Measurements from ENCODE around the gene SEPSECS. TPM values are rescaled to one million over a fixed set of nuclear protein-coding genes. Genes with fewer than 3 reads are reported as not detected.

Gene SEPSECS
- total and polyA plus RNA-seq, 2 of the 8 experiments (the other 6 are each of a cell fraction or from before 2014, with no cell fraction given) = 1.9 to 4.1 TPM

DNA sequence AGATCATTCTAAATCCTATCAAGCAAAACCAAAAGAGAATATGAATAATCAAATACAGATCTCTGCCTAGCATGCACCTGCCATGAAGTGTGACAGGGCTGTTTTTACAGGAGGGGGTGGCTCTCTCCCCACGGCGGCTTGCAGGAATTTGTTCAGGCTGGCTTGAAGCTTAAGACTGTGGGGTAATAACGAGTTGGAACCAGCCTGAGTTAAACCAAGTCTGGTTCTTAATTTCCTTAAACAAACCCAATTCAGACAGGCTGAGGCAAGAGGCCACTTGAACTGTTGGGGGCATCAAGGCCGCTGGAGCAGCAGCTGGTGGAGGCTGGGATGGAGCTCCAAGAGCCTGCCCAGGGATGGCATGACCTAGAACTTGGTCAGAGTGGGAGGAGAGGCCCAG, 84.4 kb downstream of the SEPSECS start:
- no peaks in the 10 kb centered on the region for H3K79me1 ChIP-seq (ENCODE audit: low read depth, low read length)

More for the DNA sequence above, 84.4 kb downstream of the SEPSECS start:
- no peak overlapping the region for H2BK12ac ChIP-seq (ENCODE audit: low read depth, low read length)
- H3K36me3 ChIP-seq (ENCODE audit: control insufficient read depth in 2 of 4, insufficient read depth in 4 of 4, low read length in 3 of 4) = no peaks in the 10 kb centered on the region
- H2BK20ac ChIP-seq (ENCODE audit: low read length) = no peak overlapping the region
- ChIA-PET CTCF (ENCODE audit: partially characterized antibody) (interaction anchor here (1.2 to 1.6 kb wide), 3 partner anchors 30 to 388 kb away, joined by 3 read pairs; no protein-coding TSS in a partner anchor), POLR2A (ENCODE audit: partially characterized antibody) (interaction anchor here (0.9 kb wide), 1 partner anchor 8 kb away, joined by 3 read pairs; no protein-coding TSS in a partner anchor)
- no peak overlapping the region for H2AK5ac ChIP-seq (ENCODE audit: low read depth, low read length)
- H2BK120ac ChIP-seq (replicated peaks; ENCODE audit: low read depth, low read length) = no peak overlapping the region
- no peak overlapping the region for H3K27ac ChIP-seq (ENCODE audit: low read depth, low read length)
- no peak overlapping the region for H4K8ac ChIP-seq (ENCODE audit: extremely low read depth, insufficient read depth, low read length)
- no peak overlapping the region for H3K4me3 ChIP-seq (ENCODE audit: extremely low read depth in 1 of 4, insufficient read depth in 2 of 4, low read depth in 3 of 4, low read length in 4 of 4)
- no peak overlapping the region for H3K14ac ChIP-seq (ENCODE audit: insufficient read length)
- no peaks in the 10 kb centered on the region for H3K79me2 ChIP-seq (ENCODE audit: control insufficient read depth in 1 of 2, insufficient read depth in 2 of 2, low read length in 2 of 2)
- no peak overlapping the region for H3K18ac ChIP-seq (ENCODE audit: extremely low read depth, low read length)
- FAIRE-seq (no peak), DNase-seq (ENCODE audit: low read depth in 1 of 2, low spot score in 2 of 2) (no peak)
- H3K23ac ChIP-seq (ENCODE audit: insufficient read length) = no peak overlapping the region
- H2BK5ac ChIP-seq (ENCODE audit: low read depth, low read length) = no peak overlapping the region
- no peaks in the 10 kb centered on the region for H3K27me3 ChIP-seq (replicated peaks in 1 of 4; ENCODE audit: control insufficient read depth in 3 of 4, extremely low read depth in 1 of 4, insufficient read depth in 3 of 4, low read length in 3 of 4)
- H3K56ac ChIP-seq (replicated peaks; ENCODE audit: insufficient read length, low read depth, low read length) = no peak overlapping the region
- no peak overlapping the region for H2AFZ ChIP-seq (ENCODE audit: low read length)
- no peaks in the 10 kb centered on the region for H4K20me1 ChIP-seq (replicated peaks in 1 of 2; ENCODE audit: control insufficient read depth in 1 of 2, insufficient read depth in 2 of 2, low read length in 2 of 2)
- no peak overlapping the region for H3K4me2 ChIP-seq (ENCODE audit: insufficient read depth in 1 of 2, low read depth in 2 of 2, low read length in 2 of 2)
- H3K23me2 ChIP-seq (ENCODE audit: low read depth, low read length) = no peaks in the 10 kb centered on the region
- H3K4ac ChIP-seq (replicated peaks; ENCODE audit: insufficient read length, low read depth, low read length) = no peak overlapping the region
- WGBS, 2 experiments (ENCODE audit: extremely low coverage in 1 of 2, insufficient coverage in 1 of 2, insufficient read length in 1 of 2, insufficient replicate concordance in 2 of 2, low coverage in 1 of 2, low lambda C conversion rate in 2 of 2, missing lambda C conversion rate in 1 of 2) = 90% methylated on average over 4 of the region's 4 CpGs; no CpG with 5 or more reads in 1 of the 2 experiments
- no peak overlapping the region for H4K5ac ChIP-seq (ENCODE audit: insufficient read length, low read depth, low read length)
- H3K4me1 ChIP-seq (replicated peaks in 1 of 4; ENCODE audit: control insufficient read depth in 3 of 4, insufficient read depth in 4 of 4, low read length in 3 of 4) = peaks cover 0 to 3% (median 0%) of the 10 kb centered on the region in 4 experiments; a peak in 2 of 7 replicates
- no peak for TF ChIP-seq SAP30 (IDR thresholded peaks at IDR 0.05; ENCODE audit: insufficient read depth, insufficient replicate concordance, low read length)
- TF ChIP-seq SIN3A (conservative IDR thresholded peaks at IDR 0.05 in 1 of 2, IDR thresholded peaks at IDR 0.05 in 1 of 2; ENCODE audit: low read depth in 1 of 2, low read length in 2 of 2) = no peak
- no peak for TF ChIP-seq TBP (IDR thresholded peaks at IDR 0.05; ENCODE audit: low read depth, low read length)
- no peak for TF ChIP-seq MAFK (IDR thresholded peaks at IDR 0.05; ENCODE audit: low read depth, low read length)
- TF ChIP-seq, protein P1, sequence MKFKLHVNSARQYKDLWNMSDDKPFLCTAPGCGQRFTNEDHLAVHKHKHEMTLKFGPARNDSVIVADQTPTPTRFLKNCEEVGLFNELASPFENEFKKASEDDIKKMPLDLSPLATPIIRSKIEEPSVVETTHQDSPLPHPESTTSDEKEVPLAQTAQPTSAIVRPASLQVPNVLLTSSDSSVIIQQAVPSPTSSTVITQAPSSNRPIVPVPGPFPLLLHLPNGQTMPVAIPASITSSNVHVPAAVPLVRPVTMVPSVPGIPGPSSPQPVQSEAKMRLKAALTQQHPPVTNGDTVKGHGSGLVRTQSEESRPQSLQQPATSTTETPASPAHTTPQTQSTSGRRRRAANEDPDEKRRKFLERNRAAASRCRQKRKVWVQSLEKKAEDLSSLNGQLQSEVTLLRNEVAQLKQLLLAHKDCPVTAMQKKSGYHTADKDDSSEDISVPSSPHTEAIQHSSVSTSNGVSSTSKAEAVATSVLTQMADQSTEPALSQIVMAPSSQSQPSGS (IDR thresholded peaks at IDR 0.05; ENCODE audit: low read length) = no peak
- TF ChIP-seq, protein P2, sequence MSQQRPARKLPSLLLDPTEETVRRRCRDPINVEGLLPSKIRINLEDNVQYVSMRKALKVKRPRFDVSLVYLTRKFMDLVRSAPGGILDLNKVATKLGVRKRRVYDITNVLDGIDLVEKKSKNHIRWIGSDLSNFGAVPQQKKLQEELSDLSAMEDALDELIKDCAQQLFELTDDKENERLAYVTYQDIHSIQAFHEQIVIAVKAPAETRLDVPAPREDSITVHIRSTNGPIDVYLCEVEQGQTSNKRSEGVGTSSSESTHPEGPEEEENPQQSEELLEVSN (IDR thresholded peaks at IDR 0.05) = no peak
- TF ChIP-seq BACH1 (IDR thresholded peaks at IDR 0.05; ENCODE audit: low read length) = no peak
- TF ChIP-seq EP300 (IDR thresholded peaks at IDR 0.05; ENCODE audit: borderline replicate concordance in 1 of 2, low read depth in 2 of 2, low read length in 2 of 2) = no peak
- no peak overlapping the region for H3K9ac ChIP-seq (replicated peaks in 1 of 4; ENCODE audit: extremely low read depth in 1 of 4, low read depth in 3 of 4, low read length in 3 of 4)
- no peak overlapping the region for H4K91ac ChIP-seq (replicated peaks; ENCODE audit: insufficient read length, low read length)
- H3K9me3 ChIP-seq (ENCODE audit: insufficient read depth in 2 of 2, low read depth in 1 of 2, low read length in 1 of 2) = no peaks in the 10 kb centered on the region
- no peak overlapping the region for H2BK15ac ChIP-seq (ENCODE audit: low read length)

All from H1 (cell line).